DND-41 (cell line): ENCODE results near the gene TGM3.

Experiments used
- ATAC-seq: fragments of 200-7000 bp; cut with Tn5 transposase; 3 replicates; pipeline ENCODE4 v1.9.1; 2021; ENCODE audit warnings: low read depth; ENCODE audit not compliant: insufficient read depth
- DNase-seq: peaks from one replicate; pipeline ENCODE4 v3.0.0-alpha.2; 2020
- H2AFZ ChIP-seq: 2 replicates; pipeline ENCODE4 v1.6.0; 2012; ENCODE audit warnings: low read depth, low read length
- H3K27ac ChIP-seq: 2 replicates; pipeline ENCODE4 v1.5.1; 2012; ENCODE audit warnings: low read length, inconsistent platforms
- H3K27me3 ChIP-seq: fragments of 200-600 bp; sonication (generic); 2 replicates; pipeline ENCODE4 v1.6.0; 2012; ENCODE audit warnings: low read length, mild to moderate bottlenecking, inconsistent platforms; ENCODE audit not compliant: insufficient read depth, poor library complexity
- H3K36me3 ChIP-seq: 2 replicates; pipeline ENCODE4 v1.5.1; 2012; ENCODE audit warnings: low read length, inconsistent platforms; ENCODE audit not compliant: insufficient read depth
- H3K4me1 ChIP-seq: 2 replicates; pipeline ENCODE4 v1.5.1; 2012; ENCODE audit warnings: mild to moderate bottlenecking, low read length; ENCODE audit not compliant: insufficient read depth
- H3K4me2 ChIP-seq: 2 replicates; pipeline ENCODE4 v1.6.0; 2012; ENCODE audit warnings: mild to moderate bottlenecking, moderate library complexity, low read length, inconsistent platforms; ENCODE audit not compliant: insufficient read depth
- H3K4me3 ChIP-seq, 2 experiments: fragments of 200-600 bp in 1 of 2; shearing (Covaris generic) in 1 of 2; 2 replicates each; pipeline ENCODE4 v1.5.1; 2012 to 2016; ENCODE audit warnings: inconsistent platforms in 2 of 2, low read length in 2 of 2, mild to moderate bottlenecking in 2 of 2, low read depth in 1 of 2, moderate library complexity in 1 of 2
- H3K79me2 ChIP-seq: 2 replicates; pipeline ENCODE4 v1.6.0; 2012; ENCODE audit warnings: low read length, inconsistent platforms; ENCODE audit not compliant: insufficient read depth
- H3K9ac ChIP-seq: 2 replicates; pipeline ENCODE4 v1.6.0; 2012; ENCODE audit warnings: low read depth, mild to moderate bottlenecking, inconsistent platforms, low read length, moderate library complexity
- H3K9me3 ChIP-seq: 2 replicates; pipeline ENCODE4 v1.5.1; 2012; ENCODE audit warnings: low read length, moderate library complexity, mild to moderate bottlenecking, inconsistent platforms; ENCODE audit not compliant: insufficient read depth, severe bottlenecking
- H4K20me1 ChIP-seq: 2 replicates; pipeline ENCODE4 v1.6.0; 2012; ENCODE audit warnings: low read length; ENCODE audit not compliant: insufficient read depth
- EZH2 ChIP-seq: IDR thresholded peaks from 3 replicates; pipeline ENCODE4 v1.6.1; 2012; ENCODE audit warnings: borderline replicate concordance, low read depth, mild to moderate bottlenecking, moderate library complexity, low read length, inconsistent platforms; ENCODE audit not compliant: severe bottlenecking
- TF ChIP-seq, protein P1 (sequence below): IDR thresholded peaks from 2 replicates; pipeline ENCODE4 v1.5.1; 2012; ENCODE audit warnings: borderline replicate concordance, low read length, moderate library complexity, mild to moderate bottlenecking; ENCODE audit not compliant: poor library complexity, severe bottlenecking; ENCODE audit errors: extremely low read depth

TGM3 gene

DNA sequence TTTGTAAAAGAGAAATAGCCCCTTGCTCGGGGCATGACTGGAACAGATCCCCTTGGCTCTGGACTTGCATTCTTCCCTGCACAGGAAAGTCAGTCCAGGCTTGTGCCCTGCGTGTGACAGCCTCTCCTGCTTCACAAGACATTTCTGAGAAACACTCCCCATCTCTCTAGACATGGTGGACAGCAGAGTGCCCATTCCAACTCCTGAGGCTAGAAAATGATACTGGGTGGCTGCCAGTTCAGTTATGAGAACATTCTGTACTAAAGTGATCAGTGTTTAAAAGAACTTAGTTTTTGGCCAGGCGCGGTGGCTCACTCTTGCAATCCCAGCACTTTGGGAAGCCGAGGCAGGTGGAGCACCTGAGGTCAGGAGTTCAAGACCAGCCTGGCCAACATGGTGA is 41.3 kb downstream of the TGM3 start:
- peaks cover 24% of the 10 kb centered on the region for H3K27me3 ChIP-seq
- no peaks in the 10 kb centered on the region; the same call in 1 of the 2 replicates for H4K20me1 ChIP-seq
- no peaks in the 10 kb centered on the region for H3K9me3 ChIP-seq
- H3K36me3 ChIP-seq = no peaks in the 10 kb centered on the region
- ATAC-seq (no peak), DNase-seq (no peak)
- H2AFZ ChIP-seq = no peak overlapping the region
- TF ChIP-seq, protein P1, sequence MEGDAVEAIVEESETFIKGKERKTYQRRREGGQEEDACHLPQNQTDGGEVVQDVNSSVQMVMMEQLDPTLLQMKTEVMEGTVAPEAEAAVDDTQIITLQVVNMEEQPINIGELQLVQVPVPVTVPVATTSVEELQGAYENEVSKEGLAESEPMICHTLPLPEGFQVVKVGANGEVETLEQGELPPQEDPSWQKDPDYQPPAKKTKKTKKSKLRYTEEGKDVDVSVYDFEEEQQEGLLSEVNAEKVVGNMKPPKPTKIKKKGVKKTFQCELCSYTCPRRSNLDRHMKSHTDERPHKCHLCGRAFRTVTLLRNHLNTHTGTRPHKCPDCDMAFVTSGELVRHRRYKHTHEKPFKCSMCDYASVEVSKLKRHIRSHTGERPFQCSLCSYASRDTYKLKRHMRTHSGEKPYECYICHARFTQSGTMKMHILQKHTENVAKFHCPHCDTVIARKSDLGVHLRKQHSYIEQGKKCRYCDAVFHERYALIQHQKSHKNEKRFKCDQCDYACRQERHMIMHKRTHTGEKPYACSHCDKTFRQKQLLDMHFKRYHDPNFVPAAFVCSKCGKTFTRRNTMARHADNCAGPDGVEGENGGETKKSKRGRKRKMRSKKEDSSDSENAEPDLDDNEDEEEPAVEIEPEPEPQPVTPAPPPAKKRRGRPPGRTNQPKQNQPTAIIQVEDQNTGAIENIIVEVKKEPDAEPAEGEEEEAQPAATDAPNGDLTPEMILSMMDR = no peak
- TF ChIP-seq EZH2 = no peak
- no peak overlapping the region for H3K4me2 ChIP-seq
- no peaks in the 10 kb centered on the region for H3K79me2 ChIP-seq
- H3K4me1 ChIP-seq = no peaks in the 10 kb centered on the region
- H3K9ac ChIP-seq = no peak overlapping the region
- no peak overlapping the region for H3K27ac ChIP-seq
- H3K4me3 ChIP-seq = no peak overlapping the region

DNA sequence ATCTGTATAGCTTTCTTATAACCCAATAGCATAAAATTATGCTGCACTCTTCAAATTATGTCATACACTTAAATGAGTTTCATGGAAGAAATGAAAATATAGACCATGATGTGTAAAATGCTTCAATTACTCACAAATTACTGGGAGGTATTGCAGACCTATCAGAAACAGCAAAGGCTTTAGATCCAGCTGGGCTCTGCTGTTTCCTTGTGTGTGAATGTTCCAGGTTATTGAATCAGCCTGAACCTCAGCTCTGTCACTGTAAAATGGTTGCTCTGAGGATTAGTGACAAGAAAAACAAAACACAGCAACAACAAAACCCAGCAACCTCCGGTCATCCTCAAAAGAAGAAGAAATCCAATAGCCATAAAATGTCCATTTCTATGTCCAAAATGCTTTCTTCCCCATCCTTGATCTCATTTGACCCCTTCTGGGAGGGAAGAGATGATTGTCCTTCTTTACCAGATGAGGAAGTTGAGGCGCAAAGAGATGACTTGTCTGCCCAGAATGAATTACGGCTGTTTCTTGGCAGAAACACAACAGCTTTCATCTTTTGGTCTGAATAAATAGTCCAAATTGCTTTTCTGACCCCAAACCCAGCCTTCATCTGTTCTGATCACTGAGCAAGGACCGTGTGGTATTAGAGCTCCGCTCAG is 42.7 kb downstream of the TGM3 start:
- no peak for DNase-seq
- Histone ChIP-seq H3K36me3 (no peaks in the 10 kb centered on the region), H3K9ac (no peak overlapping the region), H3K4me3 (no peak overlapping the region), H3K4me2 (no peak overlapping the region), H4K20me1 (no peaks in the 10 kb centered on the region; the same call in 1 of the 2 replicates), H2AFZ (no peak overlapping the region), H3K27ac (no peak overlapping the region), H3K79me2 (no peaks in the 10 kb centered on the region), H3K4me1 (no peaks in the 10 kb centered on the region), H3K9me3 (no peaks in the 10 kb centered on the region), H3K27me3 (peaks cover 26% of the 10 kb centered on the region)
- TF ChIP-seq, protein P1 = no peak
- TF ChIP-seq EZH2 = no peak
- ATAC-seq = no peak

DNA sequence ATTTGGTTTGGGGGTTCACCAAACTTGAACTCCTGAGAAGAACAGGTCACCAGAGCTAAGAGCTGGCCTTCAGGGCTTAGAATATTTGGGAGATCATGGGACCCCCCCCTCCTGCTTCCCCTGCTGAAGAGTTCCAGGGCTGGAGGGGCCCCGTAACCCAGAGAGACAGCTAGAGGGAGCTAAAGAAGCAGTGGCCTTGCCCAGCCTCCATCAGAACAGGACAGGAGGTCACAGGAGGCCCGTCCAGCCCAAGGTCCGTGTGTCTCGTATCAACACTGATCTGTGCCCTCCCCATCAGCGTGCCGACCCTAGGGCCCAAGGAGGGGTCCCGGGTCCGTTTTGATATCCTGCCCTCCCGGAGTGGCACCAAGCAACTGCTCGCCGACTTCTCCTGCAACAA is 44.3 kb downstream of the TGM3 start:
- Histone ChIP-seq H2AFZ (no peak overlapping the region), H3K4me3 (no peak overlapping the region), H3K9me3 (no peaks in the 10 kb centered on the region), H3K4me2 (no peak overlapping the region), H3K9ac (no peak overlapping the region), H3K27ac (no peak overlapping the region), H3K4me1 (no peaks in the 10 kb centered on the region), H3K79me2 (no peaks in the 10 kb centered on the region), H3K27me3 (peaks cover 26% of the 10 kb centered on the region), H3K36me3 (no peaks in the 10 kb centered on the region), H4K20me1 (no peaks in the 10 kb centered on the region; the same call in 1 of the 2 replicates)
- no peak for ATAC-seq
- DNase-seq = no peak
- TF ChIP-seq EZH2 = no peak
- TF ChIP-seq, protein P1 = no peak

DNA sequence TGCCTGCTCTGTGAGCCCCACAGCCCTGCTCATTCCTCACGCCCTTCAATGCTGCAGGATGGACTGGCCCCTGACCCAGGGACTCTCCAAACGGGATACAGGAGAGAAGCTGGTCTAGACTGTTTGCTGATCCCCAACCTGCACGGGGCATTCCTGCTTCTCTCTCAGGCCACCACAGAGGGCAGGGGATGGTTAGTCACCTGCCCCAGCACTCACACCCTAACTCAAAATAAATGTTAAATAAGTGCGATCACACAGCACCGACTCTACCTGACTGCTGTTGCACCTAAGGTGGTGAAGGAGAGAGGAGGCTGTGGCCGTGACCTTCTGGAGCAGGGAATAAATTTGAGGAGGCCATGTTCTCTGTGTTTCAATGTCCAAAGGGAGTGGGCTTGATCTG is 45.0 kb downstream of the TGM3 start:
- DNase-seq (no peak), ATAC-seq (no peak)
- Histone ChIP-seq H3K36me3 (no peaks in the 10 kb centered on the region), H3K9ac (no peak overlapping the region), H3K27ac (no peak overlapping the region), H3K9me3 (no peaks in the 10 kb centered on the region), H3K27me3 (peaks cover 26% of the 10 kb centered on the region), H3K4me2 (no peak overlapping the region), H4K20me1 (no peaks in the 10 kb centered on the region; the same call in 1 of the 2 replicates), H3K4me1 (no peaks in the 10 kb centered on the region), H3K79me2 (no peaks in the 10 kb centered on the region), H2AFZ (no peak overlapping the region), H3K4me3 (no peak overlapping the region)
- TF ChIP-seq, protein P1 = no peak
- no peak for TF ChIP-seq EZH2
